NB4 (cell line): ENCODE data around the gene THSD4.

Experiments used
- MYC ChIP-seq: IDR thresholded peaks from 2 replicates; pipeline ENCODE4 v1.6.1; 2011; ENCODE audit warnings: low read depth, low read length
- POLR2A ChIP-seq: IDR thresholded peaks from 2 replicates; pipeline ENCODE4 v1.6.1; 2011; ENCODE audit warnings: mild to moderate bottlenecking; ENCODE audit not compliant: insufficient read length; ENCODE audit errors: extremely low read depth
- TF ChIP-seq, protein P1 (sequence below): IDR thresholded peaks from one replicate; pipeline ENCODE4 v1.5.1; 2012; ENCODE audit warnings: low read depth, low read length

DNA sequence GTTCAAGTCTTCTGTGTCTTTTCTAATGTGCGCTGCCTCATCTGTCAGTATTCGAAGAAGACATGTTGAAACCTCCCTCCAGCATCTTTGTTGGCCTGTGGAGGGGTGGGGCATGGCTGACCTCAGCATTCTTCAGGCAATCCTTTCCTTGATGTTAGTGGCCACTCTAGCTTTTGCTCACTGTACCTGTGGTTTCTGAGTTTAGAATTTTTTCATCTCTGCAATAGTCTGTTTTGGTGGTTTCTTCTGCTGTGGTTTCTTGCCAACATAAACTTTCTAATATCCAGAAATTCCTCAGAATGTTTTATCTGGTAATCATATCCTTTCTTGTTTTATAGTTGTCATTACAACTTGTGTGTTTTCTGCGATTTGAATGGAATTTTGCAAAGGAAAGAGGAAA, 443.8 kb downstream of the THSD4 start:
- TF ChIP-seq, protein P1, sequence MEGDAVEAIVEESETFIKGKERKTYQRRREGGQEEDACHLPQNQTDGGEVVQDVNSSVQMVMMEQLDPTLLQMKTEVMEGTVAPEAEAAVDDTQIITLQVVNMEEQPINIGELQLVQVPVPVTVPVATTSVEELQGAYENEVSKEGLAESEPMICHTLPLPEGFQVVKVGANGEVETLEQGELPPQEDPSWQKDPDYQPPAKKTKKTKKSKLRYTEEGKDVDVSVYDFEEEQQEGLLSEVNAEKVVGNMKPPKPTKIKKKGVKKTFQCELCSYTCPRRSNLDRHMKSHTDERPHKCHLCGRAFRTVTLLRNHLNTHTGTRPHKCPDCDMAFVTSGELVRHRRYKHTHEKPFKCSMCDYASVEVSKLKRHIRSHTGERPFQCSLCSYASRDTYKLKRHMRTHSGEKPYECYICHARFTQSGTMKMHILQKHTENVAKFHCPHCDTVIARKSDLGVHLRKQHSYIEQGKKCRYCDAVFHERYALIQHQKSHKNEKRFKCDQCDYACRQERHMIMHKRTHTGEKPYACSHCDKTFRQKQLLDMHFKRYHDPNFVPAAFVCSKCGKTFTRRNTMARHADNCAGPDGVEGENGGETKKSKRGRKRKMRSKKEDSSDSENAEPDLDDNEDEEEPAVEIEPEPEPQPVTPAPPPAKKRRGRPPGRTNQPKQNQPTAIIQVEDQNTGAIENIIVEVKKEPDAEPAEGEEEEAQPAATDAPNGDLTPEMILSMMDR = no peak
- no peak for TF ChIP-seq MYC
- TF ChIP-seq POLR2A = no peak
